H1 (cell line): Measurements from ENCODE around the gene NMD3. TPM values are rescaled to one million over a fixed set of nuclear protein-coding genes. Genes with fewer than 3 reads are reported as not detected.

Source experiments
- CTCF ChIA-PET: fragments of 300-600 bp; sonication (Branson Sonifier 250); formaldehyde crosslinking; loops from one replicate; lab custom pipeline; 2021; ENCODE audit not compliant: partially characterized antibody; lab: Charles Lee
- POLR2A ChIA-PET: fragments of 300-600 bp; sonication (Branson Sonifier 250); formaldehyde crosslinking; loops from one replicate; lab custom pipeline; 2021; ENCODE audit warnings: inconsistent platforms; ENCODE audit not compliant: partially characterized antibody; lab: Charles Lee
- DNase-seq, 2 experiments: peaks; one replicate each; pipeline versions ENCODE4 v3.0.0 to v3.0.0-alpha.2; 2010 to 2022; ENCODE audit warnings: low spot score in 2 of 2, low read depth in 1 of 2, mixed read lengths in 1 of 2
- FAIRE-seq: peaks from 2 replicates; lab custom pipeline; 2011; peaks lifted over from hg19 to GRCh38; lab: Jason Lieb, UNC
- H2AFZ ChIP-seq: 2 replicates; pipeline ENCODE4 v1.8.1; 2012; ENCODE audit warnings: low read length, inconsistent platforms
- H2AK5ac ChIP-seq: 2 replicates; pipeline ENCODE4 v1.6.1; 2013; ENCODE audit warnings: low read depth, low read length
- H2BK120ac ChIP-seq: replicated peaks from 2 replicates; pipeline ENCODE3; 2013; ENCODE audit warnings: low read depth, low read length, inconsistent platforms
- H2BK12ac ChIP-seq: 2 replicates; pipeline ENCODE4 v1.6.1; 2013; ENCODE audit warnings: low read depth, low read length
- H2BK15ac ChIP-seq: 2 replicates; pipeline ENCODE4 v1.6.1; 2013; ENCODE audit warnings: low read length
- H2BK20ac ChIP-seq: 2 replicates; pipeline ENCODE4 v1.6.1; 2013; ENCODE audit warnings: low read length
- H2BK5ac ChIP-seq: 2 replicates; pipeline ENCODE4 v1.6.1; 2013; ENCODE audit warnings: low read depth, low read length
- H3K14ac ChIP-seq: 2 replicates; pipeline ENCODE4 v1.6.1; 2013; ENCODE audit warnings: inconsistent platforms; ENCODE audit not compliant: insufficient read length
- H3K18ac ChIP-seq: 2 replicates; pipeline ENCODE4 v1.6.1; 2013; ENCODE audit warnings: low read length; ENCODE audit errors: extremely low read depth
- H3K23ac ChIP-seq: 2 replicates; pipeline ENCODE4 v1.6.1; 2013; ENCODE audit warnings: inconsistent platforms; ENCODE audit not compliant: insufficient read length
- H3K23me2 ChIP-seq: 2 replicates; pipeline ENCODE4 v1.6.1; 2013; ENCODE audit warnings: low read depth, low read length
- H3K27ac ChIP-seq: 2 replicates; pipeline ENCODE4 v1.6.1; 2011; ENCODE audit warnings: low read depth, low read length, inconsistent platforms
- H3K27me3 ChIP-seq, 4 experiments: replicated peaks in 1 of 4; 1 replicate in 1 of 4; 2 replicates in 3 of 4; pipeline versions ENCODE4 v1.6.1 to v1.8.1; 2011 to 2013; ENCODE audit warnings: low read length in 3 of 4, mild to moderate bottlenecking in 3 of 4, inconsistent platforms in 2 of 4, mixed read lengths in 2 of 4, moderate library complexity in 1 of 4; ENCODE audit not compliant: control insufficient read depth in 3 of 4, insufficient read depth in 3 of 4; ENCODE audit errors: extremely low read depth in 1 of 4
- H3K36me3 ChIP-seq, 4 experiments: 2 replicates each; pipeline versions ENCODE4 v1.6.1 to v1.8.1; 2011 to 2013; ENCODE audit warnings: mild to moderate bottlenecking in 4 of 4, low read length in 3 of 4, moderate library complexity in 2 of 4, control low read depth in 1 of 4, inconsistent platforms in 1 of 4; ENCODE audit not compliant: insufficient read depth in 4 of 4, control insufficient read depth in 2 of 4
- H3K4ac ChIP-seq: replicated peaks from 2 replicates; pipeline ENCODE3; 2013; ENCODE audit warnings: low read length, low read depth, mixed read lengths, inconsistent platforms; ENCODE audit not compliant: insufficient read length
- H3K4me1 ChIP-seq, 4 experiments: replicated peaks in 1 of 4; 1 replicate in 1 of 4; 2 replicates in 3 of 4; pipeline versions ENCODE4 v1.6.1 to v1.8.1; 2011 to 2013; ENCODE audit warnings: low read length in 3 of 4, inconsistent platforms in 2 of 4, mixed read lengths in 1 of 4; ENCODE audit not compliant: insufficient read depth in 4 of 4, control insufficient read depth in 3 of 4
- H3K4me2 ChIP-seq, 2 experiments: 2 replicates each; pipeline versions ENCODE4 v1.6.1 to v1.8.1; 2011 to 2013; ENCODE audit warnings: low read depth in 2 of 2, low read length in 2 of 2, control low read depth in 1 of 2, inconsistent platforms in 1 of 2, mild to moderate bottlenecking in 1 of 2; ENCODE audit not compliant: insufficient read depth in 1 of 2
- H3K4me3 ChIP-seq, 4 experiments: fragments of 200-600, 300-600 bp in 1 of 4; sonication (generic), shearing (Covaris generic), sonication (Bioruptor Twin) in 1 of 4; 2 replicates each; pipeline versions ENCODE4 v1.5.1 to v1.8.1; 2011 to 2016; ENCODE audit warnings: low read length in 4 of 4, low read depth in 3 of 4, control low read depth in 2 of 4, inconsistent platforms in 2 of 4, mild to moderate bottlenecking in 2 of 4, mixed read lengths in 1 of 4, moderate library complexity in 1 of 4; ENCODE audit not compliant: insufficient read depth in 2 of 4; ENCODE audit errors: extremely low read depth in 1 of 4
- H3K56ac ChIP-seq: replicated peaks from 2 replicates; pipeline ENCODE3; 2013; ENCODE audit warnings: low read depth, mild to moderate bottlenecking, mixed read lengths, low read length, inconsistent platforms; ENCODE audit not compliant: insufficient read length
- H3K79me1 ChIP-seq: 2 replicates; pipeline ENCODE4 v1.6.1; 2013; ENCODE audit warnings: low read depth, low read length, control low read depth
- H3K79me2 ChIP-seq, 2 experiments: 2 replicates each; pipeline versions ENCODE4 v1.6.1 to v1.8.1; 2012 to 2013; ENCODE audit warnings: low read length in 2 of 2, mild to moderate bottlenecking in 2 of 2, inconsistent platforms in 1 of 2; ENCODE audit not compliant: insufficient read depth in 2 of 2, control insufficient read depth in 1 of 2
- H3K9ac ChIP-seq, 4 experiments: replicated peaks in 1 of 4; 1 replicate in 1 of 4; 2 replicates in 3 of 4; pipeline versions ENCODE4 v1.6.1 to v1.8.1; 2011 to 2013; ENCODE audit warnings: low read depth in 3 of 4, low read length in 3 of 4, control low read depth in 2 of 4, mild to moderate bottlenecking in 2 of 4, moderate library complexity in 2 of 4, inconsistent platforms in 1 of 4; ENCODE audit errors: extremely low read depth in 1 of 4
- H3K9me3 ChIP-seq, 2 experiments: 2 replicates each; pipeline versions ENCODE4 v1.6.1 to v1.8.1; 2012 to 2013; ENCODE audit warnings: mild to moderate bottlenecking in 2 of 2, moderate library complexity in 2 of 2, control low read depth in 1 of 2, inconsistent platforms in 1 of 2, low read depth in 1 of 2, low read length in 1 of 2, mixed read lengths in 1 of 2; ENCODE audit not compliant: insufficient read depth in 2 of 2
- H4K20me1 ChIP-seq, 2 experiments: replicated peaks in 1 of 2; 2 replicates each; pipeline versions ENCODE3 to v1.8.1; 2011 to 2013; ENCODE audit warnings: inconsistent platforms in 2 of 2, low read length in 2 of 2, mild to moderate bottlenecking in 1 of 2; ENCODE audit not compliant: insufficient read depth in 2 of 2, control insufficient read depth in 1 of 2
- H4K5ac ChIP-seq: 2 replicates; pipeline ENCODE4 v1.6.1; 2013; ENCODE audit warnings: low read length, low read depth, mixed read lengths, inconsistent platforms; ENCODE audit not compliant: insufficient read length
- H4K8ac ChIP-seq: 2 replicates; pipeline ENCODE4 v1.8.0; 2013; ENCODE audit warnings: mild to moderate bottlenecking, moderate library complexity, low read length, inconsistent platforms; ENCODE audit not compliant: insufficient read depth; ENCODE audit errors: extremely low read depth
- H4K91ac ChIP-seq: replicated peaks from 2 replicates; pipeline ENCODE3; 2013; ENCODE audit warnings: low read length, mixed read lengths, inconsistent platforms; ENCODE audit not compliant: insufficient read length
- CBX5 ChIP-seq: fragments of 300-800, 300-1000 bp; sonication (generic); IDR thresholded peaks from 2 replicates; pipeline ENCODE4 v1.7.1; 2016; ENCODE audit warnings: antibody characterized with exemption, low read length, low read depth
- CEBPB ChIP-seq: IDR thresholded peaks from 2 replicates; pipeline ENCODE4 v1.6.1; 2012; ENCODE audit warnings: low read depth, low read length
- EGR1 ChIP-seq: IDR thresholded peaks from 2 replicates; pipeline ENCODE4 v1.6.1; 2011; ENCODE audit warnings: low read depth, low read length, borderline replicate concordance
- HDAC6 ChIP-seq: IDR thresholded peaks from one replicate; pipeline ENCODE4 v1.7.1; 2012; ENCODE audit warnings: low read depth, mild to moderate bottlenecking, inconsistent platforms, low read length, moderate library complexity
- JUN ChIP-seq: IDR thresholded peaks from 2 replicates; pipeline ENCODE4 v1.6.1; 2011; ENCODE audit warnings: low read depth, mild to moderate bottlenecking, improper control_type of control experiment, low read length
- SIRT6 ChIP-seq: IDR thresholded peaks from one replicate; pipeline ENCODE4 v1.7.1; 2012; ENCODE audit warnings: low read length, inconsistent platforms
- SUZ12 ChIP-seq: fragments of 200-600 bp; sonication (generic); IDR thresholded peaks from 2 replicates; pipeline ENCODE4 v1.6.1; 2012; ENCODE audit warnings: mild to moderate bottlenecking, inconsistent platforms, low read length, moderate library complexity, mixed read lengths
- TAF7 ChIP-seq: optimal IDR thresholded peaks from 2 replicates; pipeline ENCODE3; 2011; ENCODE audit warnings: low read depth, mild to moderate bottlenecking, inconsistent platforms, low read length, moderate library complexity, borderline replicate concordance
- WGBS, 2 experiments: shearing (Covaris generic) in 1 of 2; methylation state at CpG; one replicate each; pipeline versions ENCODE4 v1.1.6 to v1.1.7; 2013 to 2015; ENCODE audit warnings: low lambda C conversion rate in 2 of 2, mixed read lengths in 2 of 2, inconsistent platforms in 1 of 2, low coverage in 1 of 2, missing lambda C conversion rate in 1 of 2; ENCODE audit not compliant: insufficient replicate concordance in 2 of 2, insufficient coverage in 1 of 2, insufficient read length in 1 of 2; ENCODE audit errors: extremely low coverage in 1 of 2, missing lambda C conversion rate in 1 of 2; 5-methylcytosine and 5-hydroxymethylcytosine counted together
- polyA plus RNA-seq, 7 experiments: library from polyadenylated mRNA; depleted of rRNA in 3 of 7; stranded (reverse) in 5 of 7; unstranded in 2 of 7; fragments of >200 nt in 5 of 7; fragments of 200-250 nt in 2 of 7; gene quantifications; 1 replicate in 5 of 7; 2 replicates in 1 of 7; 4 replicates in 1 of 7; pipeline versions ENCODE4 v1.2.1 to v1.2.3, GENCODE V29; 2011 to 2013; ENCODE audit warnings: missing spikeins in 2 of 7, mixed read lengths in 2 of 7
- total RNA-seq: library from RNA; stranded (reverse); fragmentation: NEBNext Ultra II Directional; extraction: Animal tissue kit (Norgen Biotek cat#: 25700); gene quantifications from 2 replicates; pipeline ENCODE4 v1.2.1, GENCODE V29; 2021
- TF ChIP-seq, protein P1 (sequence below): IDR thresholded peaks from 2 replicates; pipeline ENCODE4 v1.6.1; 2012; ENCODE audit warnings: inconsistent platforms
- TF ChIP-seq, protein P2 (sequence below): IDR thresholded peaks from 2 replicates; pipeline ENCODE4 v1.6.1; 2011; ENCODE audit warnings: low read depth, mild to moderate bottlenecking, low read length; ENCODE audit not compliant: insufficient read depth

Gene NMD3
- total and polyA plus RNA-seq, 2 of the 8 experiments (the other 6 are each of a cell fraction or from before 2014, with no cell fraction given) = 12.1 to 64.2 TPM

DNA sequence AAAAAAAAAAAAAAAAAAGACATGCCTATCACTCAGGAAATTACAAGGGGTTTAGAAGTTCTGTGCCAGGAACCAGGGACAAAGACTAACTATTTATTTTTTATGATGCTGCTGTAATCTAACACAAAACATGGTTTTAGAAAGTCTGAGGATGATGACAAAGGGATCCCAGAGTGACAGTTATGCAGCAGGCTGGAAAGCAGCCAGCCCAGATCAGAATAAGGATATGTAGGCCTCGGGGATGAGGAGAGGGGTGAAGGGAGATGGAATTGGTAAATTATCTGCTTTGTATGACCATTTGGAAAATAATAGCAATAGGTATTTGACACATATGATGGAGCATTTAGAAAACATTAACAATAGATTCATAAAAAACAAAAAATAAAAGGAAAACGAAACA, 34.1 kb upstream of the NMD3 start:
- Histone ChIP-seq H4K8ac (no peak overlapping the region), H3K36me3 (no peaks in the 10 kb centered on the region; a peak in 1 of 8 replicates), H3K4ac (no peak overlapping the region), H4K5ac (no peak overlapping the region), H2BK120ac (no peak overlapping the region), H3K23me2 (no peaks in the 10 kb centered on the region; the same call in 1 of the 2 replicates), H3K27ac (no peak overlapping the region), H2AK5ac (no peak overlapping the region), H3K18ac (no peak overlapping the region), H2BK20ac (no peak overlapping the region), H3K4me3 (no peak overlapping the region), H2AFZ (no peak overlapping the region), H2BK5ac (no peak overlapping the region), H3K9ac (no peak overlapping the region), H3K9me3 (no peaks in the 10 kb centered on the region), H3K79me1 (no peaks in the 10 kb centered on the region), H2BK12ac (no peak overlapping the region), H3K79me2 (no peaks in the 10 kb centered on the region), H3K14ac (no peak overlapping the region), H3K27me3 (no peaks in the 10 kb centered on the region), H3K4me1 (no peaks in the 10 kb centered on the region), H4K20me1 (no peaks in the 10 kb centered on the region), H3K23ac (no peak overlapping the region), H3K4me2 (no peak overlapping the region), H3K56ac (no peak overlapping the region), H2BK15ac (no peak overlapping the region), H4K91ac (no peak overlapping the region)
- TF ChIP-seq EGR1 (no peak), HDAC6 (no peak), CEBPB (no peak), CBX5 (no peak), SIRT6 (no peak), SUZ12 (no peak), TAF7 (no peak), JUN (no peak)
- TF ChIP-seq, protein P1, sequence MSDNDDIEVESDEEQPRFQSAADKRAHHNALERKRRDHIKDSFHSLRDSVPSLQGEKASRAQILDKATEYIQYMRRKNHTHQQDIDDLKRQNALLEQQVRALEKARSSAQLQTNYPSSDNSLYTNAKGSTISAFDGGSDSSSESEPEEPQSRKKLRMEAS = no peak
- TF ChIP-seq, protein P2, sequence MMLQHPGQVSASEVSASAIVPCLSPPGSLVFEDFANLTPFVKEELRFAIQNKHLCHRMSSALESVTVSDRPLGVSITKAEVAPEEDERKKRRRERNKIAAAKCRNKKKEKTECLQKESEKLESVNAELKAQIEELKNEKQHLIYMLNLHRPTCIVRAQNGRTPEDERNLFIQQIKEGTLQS = no peak
- ChIA-PET POLR2A (no interaction called here), CTCF (interaction anchor here (1.2 kb wide), 1 partner anchor 500 kb away, joined by 3 read pairs; no protein-coding TSS in a partner anchor)
- DNase-seq = no peak
- 86% methylated on average over 2 of the region's 2 CpGs; no CpG with 5 or more reads in 1 of the 2 experiments for WGBS, 2 experiments
- no peak for FAIRE-seq
